Stimulated activated CD8-positive, alpha-beta memory T cell treated with anti-CD3 and anti-CD28 coated beads, Interleukin-12 subunit alpha, Interleukin-12 subunit beta, amount 100 ng/mL, for 24 hours (primary cell): ENCODE data around the gene CRAMP1.

Experiments
- DNase-seq: peaks from one replicate; pipeline ENCODE4 v3.0.0-alpha.2; 2020; ENCODE audit errors: extremely low read depth

The CRAMP1 gene

GRCh38 chr16:1655909-1656807 is 44.0 kb downstream of the CRAMP1 start:
- DNase-seq, result no peak

- DNase-seq, result no peak
Observed at GRCh38 chr16:1656808-1657617, 44.9 kb downstream of the CRAMP1 start.

- no peak for DNase-seq
Observed at GRCh38 chr16:1657841-1658240, 45.7 kb downstream of the CRAMP1 start.

GRCh38 chr16:1659031-1659430 is 46.9 kb downstream of the CRAMP1 start:
- DNase-seq, result no peak

- no peak for DNase-seq
Observed at GRCh38 chr16:1661826-1662225, 49.7 kb downstream of the CRAMP1 start.

GRCh38 chr16:1662543-1662942 is 50.4 kb downstream of the CRAMP1 start:
- no peak for DNase-seq

GRCh38 chr16:1665829-1666228 is 53.7 kb downstream of the CRAMP1 start:
- no peak for DNase-seq

- DNase-seq, result no peak
Observed at GRCh38 chr16:1666316-1666715, 54.2 kb downstream of the CRAMP1 start.

- no peak for DNase-seq
Observed at GRCh38 chr16:1667271-1667670, 55.1 kb downstream of the CRAMP1 start.

- no peak for DNase-seq
Observed at GRCh38 chr16:1667916-1668315, 55.8 kb downstream of the CRAMP1 start.

GRCh38 chr16:1668612-1669319 is 56.6 kb downstream of the CRAMP1 start:
- no peak for DNase-seq

GRCh38 chr16:1669698-1670097 is 57.5 kb downstream of the CRAMP1 start:
- DNase-seq, result no peak

GRCh38 chr16:1670371-1670770 is 58.2 kb downstream of the CRAMP1 start:
- DNase-seq, result no peak

GRCh38 chr16:1670866-1671265 is 58.7 kb downstream of the CRAMP1 start:
- DNase-seq, result no peak

GRCh38 chr16:1673424-1674151 is 61.4 kb downstream of the CRAMP1 start:
- no peak for DNase-seq

- DNase-seq, result no peak
Observed at GRCh38 chr16:1674306-1674705, 62.1 kb downstream of the CRAMP1 start.

- DNase-seq, result no peak
Observed at GRCh38 chr16:1674751-1675664, 62.8 kb downstream of the CRAMP1 start.

- DNase-seq, result no peak
Observed at GRCh38 chr16:1676661-1677060, 64.5 kb downstream of the CRAMP1 start.

- no peak for DNase-seq
Observed at GRCh38 chr16:1677339-1677738, 65.2 kb downstream of the CRAMP1 start.

- DNase-seq, result peak; percentile 92
Observed at GRCh38 chr16:1677942-1678499, 65.9 kb downstream of the CRAMP1 start, which contains the start of gene JPT2. Gene JPT2 (plus strand): TSS chr16:1678279. CDS start chr16:1678313, 34 bp downstream.
